GM12865 (cell line): ENCODE results near the gene TCF4.

Experiments used
- DNase-seq: peaks from one replicate; pipeline ENCODE4 v3.0.0; 2010; ENCODE audit warnings: low read depth
- H3K4me3 ChIP-seq: 2 replicates; pipeline ENCODE4 v1.5.1; 2011; ENCODE audit warnings: mild to moderate bottlenecking, low read depth, low read length, control low read depth
- TF ChIP-seq, protein P1 (sequence below): IDR thresholded peaks from 2 replicates; pipeline ENCODE4 v1.5.1; 2011; ENCODE audit warnings: low read length, control low read depth, low read depth, inconsistent platforms; ENCODE audit not compliant: insufficient read depth; ENCODE audit errors: missing control alignments

The TCF4 gene

DNA sequence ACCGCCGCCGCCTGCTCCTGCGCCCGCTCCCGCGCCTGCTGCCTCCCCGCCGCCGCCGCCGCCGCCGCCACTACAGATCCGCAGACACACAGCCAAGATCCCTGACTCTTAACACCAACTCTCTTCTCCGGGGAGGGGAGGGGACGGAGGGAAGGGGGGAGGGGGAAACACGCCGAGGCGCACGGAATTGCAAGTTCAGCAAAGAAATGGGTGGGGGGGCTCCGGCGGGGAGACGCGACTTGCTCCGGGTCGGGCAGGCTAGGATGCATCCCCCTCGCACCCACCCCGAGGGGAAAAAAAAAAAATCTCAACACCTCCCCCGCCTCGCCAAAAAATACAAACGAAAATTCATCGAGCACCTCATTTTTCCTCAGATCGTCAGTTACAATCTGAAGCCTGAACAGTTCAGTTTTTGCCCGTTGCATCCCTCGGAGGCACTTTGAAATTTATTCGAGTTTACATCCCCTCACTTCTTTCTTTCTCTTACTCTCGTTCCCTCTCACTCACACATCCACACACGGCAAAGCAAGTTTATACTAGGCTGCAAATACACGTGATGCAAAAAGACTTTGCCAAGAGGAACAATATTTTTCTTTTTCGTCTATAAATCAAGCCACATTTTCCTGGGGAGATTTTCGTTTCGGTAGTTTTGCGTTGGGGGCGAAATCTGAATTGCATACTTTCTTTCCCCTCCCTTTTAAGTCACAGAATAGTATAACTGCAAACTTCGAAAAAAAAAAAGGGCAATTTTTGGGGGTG, at the start of gene TCF4:
TSS of gene TCF4 (minus strand) at position 82 of the 759 bp plus-strand sequence. CDS start 1,076 bp downstream, outside the sequence.
- H3K4me3 ChIP-seq = peak within 1 kb of the TSS; percentile 69
- DNase-seq = peak; percentile 46
- TF ChIP-seq, protein P1, sequence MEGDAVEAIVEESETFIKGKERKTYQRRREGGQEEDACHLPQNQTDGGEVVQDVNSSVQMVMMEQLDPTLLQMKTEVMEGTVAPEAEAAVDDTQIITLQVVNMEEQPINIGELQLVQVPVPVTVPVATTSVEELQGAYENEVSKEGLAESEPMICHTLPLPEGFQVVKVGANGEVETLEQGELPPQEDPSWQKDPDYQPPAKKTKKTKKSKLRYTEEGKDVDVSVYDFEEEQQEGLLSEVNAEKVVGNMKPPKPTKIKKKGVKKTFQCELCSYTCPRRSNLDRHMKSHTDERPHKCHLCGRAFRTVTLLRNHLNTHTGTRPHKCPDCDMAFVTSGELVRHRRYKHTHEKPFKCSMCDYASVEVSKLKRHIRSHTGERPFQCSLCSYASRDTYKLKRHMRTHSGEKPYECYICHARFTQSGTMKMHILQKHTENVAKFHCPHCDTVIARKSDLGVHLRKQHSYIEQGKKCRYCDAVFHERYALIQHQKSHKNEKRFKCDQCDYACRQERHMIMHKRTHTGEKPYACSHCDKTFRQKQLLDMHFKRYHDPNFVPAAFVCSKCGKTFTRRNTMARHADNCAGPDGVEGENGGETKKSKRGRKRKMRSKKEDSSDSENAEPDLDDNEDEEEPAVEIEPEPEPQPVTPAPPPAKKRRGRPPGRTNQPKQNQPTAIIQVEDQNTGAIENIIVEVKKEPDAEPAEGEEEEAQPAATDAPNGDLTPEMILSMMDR = no peak

DNA sequence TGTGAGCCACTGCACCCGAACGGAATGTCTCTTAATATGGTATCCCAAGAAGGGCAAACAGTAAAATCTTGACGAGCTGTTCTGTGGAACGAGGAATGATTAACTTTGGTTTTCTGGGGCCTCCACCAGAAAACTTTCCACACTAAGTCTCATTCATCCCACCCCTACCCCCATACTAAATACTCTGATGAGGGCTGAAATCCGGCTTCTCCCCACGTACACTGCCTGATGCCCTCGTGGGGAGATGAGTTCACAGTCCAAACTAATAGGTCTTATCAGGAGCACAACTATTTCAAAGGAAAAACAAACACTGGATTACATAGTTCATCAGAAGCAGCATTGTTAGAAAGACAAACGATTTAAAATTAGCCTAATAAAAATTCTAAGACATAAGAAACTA, 49.2 kb upstream of the TCF4 start:
- TF ChIP-seq, protein P1 = no peak
- no peak for DNase-seq
- no peak overlapping the region for H3K4me3 ChIP-seq

DNA sequence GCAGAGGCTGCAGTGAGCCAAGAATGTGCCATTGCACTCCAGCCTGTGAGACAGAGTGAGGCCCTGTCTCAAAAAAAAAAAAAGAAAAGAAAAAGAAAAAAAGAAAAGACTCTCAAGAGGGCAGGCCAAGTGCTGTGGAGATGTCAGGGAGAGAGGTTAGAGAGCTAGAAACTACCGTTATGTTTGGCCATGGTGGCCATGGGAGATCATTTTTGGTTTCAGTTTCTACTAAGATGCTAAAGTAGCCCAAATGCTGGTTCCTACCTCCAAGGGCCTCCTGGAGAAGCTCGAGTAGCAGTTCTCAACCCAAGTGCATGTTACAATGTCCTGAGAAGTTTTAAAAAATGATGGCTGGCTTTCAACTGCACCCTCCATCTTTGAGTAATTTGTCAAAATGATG, 47.4 kb upstream of the TCF4 start:
- TF ChIP-seq, protein P1 = no peak
- peak; percentile 37 for DNase-seq

DNA sequence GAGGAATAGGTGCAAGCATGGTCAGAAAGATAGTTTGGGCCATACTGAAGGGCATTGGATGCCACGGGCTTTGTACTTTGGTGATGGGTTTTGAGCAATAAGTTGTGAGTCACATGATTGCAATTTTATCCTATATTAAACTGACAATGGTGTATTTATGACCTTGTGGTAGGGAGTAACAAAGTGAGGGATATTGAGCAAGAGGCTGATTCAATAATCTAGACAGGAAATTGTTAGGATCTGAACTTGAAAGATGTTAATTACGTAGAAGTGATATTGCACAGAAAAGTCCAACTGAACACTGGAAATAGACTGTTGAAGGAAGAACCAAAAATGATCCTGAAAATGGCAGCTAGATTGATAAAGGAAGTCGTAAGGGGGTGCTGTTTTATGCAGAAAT, 46.6 kb upstream of the TCF4 start:
- no peak overlapping the region for H3K4me3 ChIP-seq
- TF ChIP-seq, protein P1 = no peak
- DNase-seq = no peak

More for the DNA sequence above, 47.4 kb upstream of the TCF4 start:
- H3K4me3 ChIP-seq = no peak overlapping the region

DNA sequence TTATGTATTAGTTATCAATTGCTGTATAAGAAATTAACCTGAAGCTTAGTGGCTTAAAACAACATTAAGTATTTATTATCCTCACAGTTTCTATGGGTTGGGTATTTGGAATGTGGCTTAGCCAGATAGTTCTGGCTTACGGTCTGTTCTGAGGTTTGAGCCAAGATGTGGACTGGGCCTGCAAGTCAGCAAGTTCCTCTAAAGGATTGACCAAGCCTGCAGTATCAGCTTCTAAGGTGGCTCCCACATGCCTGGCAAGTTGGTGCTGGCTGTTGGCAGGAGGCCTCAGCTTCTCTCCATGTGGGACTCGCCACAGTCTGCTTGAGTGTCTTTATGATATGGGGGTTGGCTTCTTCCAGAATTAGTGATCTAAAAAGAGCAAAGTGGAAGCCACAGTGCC, 45.0 kb upstream of the TCF4 start:
- DNase-seq = no peak
- TF ChIP-seq, protein P1 = no peak

DNA sequence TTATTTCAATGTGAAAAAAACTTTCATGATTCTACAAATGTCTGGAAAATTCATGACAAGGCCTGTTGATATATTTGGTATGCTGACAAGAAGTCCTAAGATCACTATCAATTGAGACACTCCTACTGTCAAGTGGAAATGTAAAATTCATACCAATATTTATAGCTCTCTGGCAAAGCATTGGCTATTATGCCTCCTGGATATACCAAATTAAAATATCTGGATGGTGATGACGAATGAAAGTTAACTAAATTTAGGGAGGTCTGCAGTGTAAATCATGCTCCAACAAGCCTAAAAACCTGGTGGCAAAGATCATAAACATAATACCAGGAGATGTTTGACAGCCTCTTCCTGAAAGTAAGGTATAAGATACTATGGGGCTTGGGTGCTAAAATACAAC, 41.1 kb upstream of the TCF4 start:
- no peak for DNase-seq
- H3K4me3 ChIP-seq = no peak overlapping the region
- TF ChIP-seq, protein P1 = no peak

More for the DNA sequence above, 45.0 kb upstream of the TCF4 start:
- H3K4me3 ChIP-seq = no peak overlapping the region

DNA sequence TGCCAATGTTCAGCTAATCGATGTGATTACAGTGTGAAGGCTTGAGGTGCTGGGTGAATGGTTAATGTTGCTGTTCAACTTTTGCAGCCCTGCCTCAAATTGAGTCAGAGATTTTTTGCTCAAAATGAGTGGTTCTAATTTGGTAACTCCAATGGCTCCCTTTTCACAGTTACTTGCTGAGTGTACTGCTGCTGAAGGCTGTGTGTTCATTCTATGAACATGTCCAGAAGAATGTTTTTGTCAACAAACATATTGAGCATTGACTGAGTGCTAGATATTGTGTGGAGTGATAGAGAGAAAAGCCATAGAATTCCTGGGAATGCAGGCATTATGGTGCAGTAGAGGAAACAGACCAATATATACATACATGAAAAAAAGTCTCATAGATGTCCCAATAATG, 39.0 kb upstream of the TCF4 start:
- TF ChIP-seq, protein P1 = no peak
- no peak overlapping the region for H3K4me3 ChIP-seq
- DNase-seq = no peak
